ENCODE data around the gene TFDP3.

The TFDP3 gene

DNA sequence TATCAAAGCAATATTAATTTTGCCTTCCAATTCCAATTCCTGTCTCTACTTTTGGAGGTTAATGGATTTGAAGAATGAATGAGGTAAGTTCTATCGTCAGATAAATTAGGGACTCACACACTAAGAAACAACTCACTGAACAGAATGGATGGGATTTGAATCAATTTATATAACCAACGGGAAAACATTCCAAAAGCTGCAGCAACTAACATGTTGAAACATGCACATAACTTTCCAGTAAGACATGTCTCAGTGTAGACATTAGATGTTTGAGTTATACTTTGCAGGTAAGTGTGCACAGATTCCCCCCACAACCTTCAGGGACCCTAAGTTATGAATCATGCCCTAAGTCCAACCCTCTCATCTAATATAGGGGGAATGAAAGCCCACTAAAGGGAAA lies 34.3 kb downstream of the TFDP3 start:
- Histone ChIP-seq H3K36me3 (ENCODE audit: control insufficient read depth, low read length) (no peaks in the 10 kb centered on the region), H3K9me3 (ENCODE audit: control insufficient read depth, insufficient read depth, low read length) (no peaks in the 10 kb centered on the region), H3K27ac (ENCODE audit: low read depth, low read length) (no peak overlapping the region), H3K4me2 (ENCODE audit: low read length) (no peak overlapping the region), H3K79me2 (ENCODE audit: control insufficient read depth, low read length) (no peaks in the 10 kb centered on the region), H3K9me2 (replicated peaks; ENCODE audit: control insufficient read depth, low read length) (no peaks in the 10 kb centered on the region), H3K4me1 (ENCODE audit: control insufficient read depth, low read length) (no peaks in the 10 kb centered on the region), H3F3A (ENCODE audit: control insufficient read depth, insufficient read depth) (no peaks in the 10 kb centered on the region), H3K4me3 (ENCODE audit: low read length) (no peak overlapping the region), H4K20me1 (ENCODE audit: control insufficient read depth, insufficient read depth, low read depth, low read length) (no peaks in the 10 kb centered on the region), H3K27me3 (ENCODE audit: control insufficient read depth, low read length) (no peaks in the 10 kb centered on the region)
- TF ChIP-seq, protein P1, sequence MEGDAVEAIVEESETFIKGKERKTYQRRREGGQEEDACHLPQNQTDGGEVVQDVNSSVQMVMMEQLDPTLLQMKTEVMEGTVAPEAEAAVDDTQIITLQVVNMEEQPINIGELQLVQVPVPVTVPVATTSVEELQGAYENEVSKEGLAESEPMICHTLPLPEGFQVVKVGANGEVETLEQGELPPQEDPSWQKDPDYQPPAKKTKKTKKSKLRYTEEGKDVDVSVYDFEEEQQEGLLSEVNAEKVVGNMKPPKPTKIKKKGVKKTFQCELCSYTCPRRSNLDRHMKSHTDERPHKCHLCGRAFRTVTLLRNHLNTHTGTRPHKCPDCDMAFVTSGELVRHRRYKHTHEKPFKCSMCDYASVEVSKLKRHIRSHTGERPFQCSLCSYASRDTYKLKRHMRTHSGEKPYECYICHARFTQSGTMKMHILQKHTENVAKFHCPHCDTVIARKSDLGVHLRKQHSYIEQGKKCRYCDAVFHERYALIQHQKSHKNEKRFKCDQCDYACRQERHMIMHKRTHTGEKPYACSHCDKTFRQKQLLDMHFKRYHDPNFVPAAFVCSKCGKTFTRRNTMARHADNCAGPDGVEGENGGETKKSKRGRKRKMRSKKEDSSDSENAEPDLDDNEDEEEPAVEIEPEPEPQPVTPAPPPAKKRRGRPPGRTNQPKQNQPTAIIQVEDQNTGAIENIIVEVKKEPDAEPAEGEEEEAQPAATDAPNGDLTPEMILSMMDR (IDR thresholded peaks at IDR 0.05; ENCODE audit: low read depth, low read length, poor library complexity, severe bottlenecking) = no peak
- no peak for TF ChIP-seq EZH2phosphoT487 (IDR thresholded peaks at IDR 0.05; ENCODE audit: borderline replicate concordance, low read length)

DNA sequence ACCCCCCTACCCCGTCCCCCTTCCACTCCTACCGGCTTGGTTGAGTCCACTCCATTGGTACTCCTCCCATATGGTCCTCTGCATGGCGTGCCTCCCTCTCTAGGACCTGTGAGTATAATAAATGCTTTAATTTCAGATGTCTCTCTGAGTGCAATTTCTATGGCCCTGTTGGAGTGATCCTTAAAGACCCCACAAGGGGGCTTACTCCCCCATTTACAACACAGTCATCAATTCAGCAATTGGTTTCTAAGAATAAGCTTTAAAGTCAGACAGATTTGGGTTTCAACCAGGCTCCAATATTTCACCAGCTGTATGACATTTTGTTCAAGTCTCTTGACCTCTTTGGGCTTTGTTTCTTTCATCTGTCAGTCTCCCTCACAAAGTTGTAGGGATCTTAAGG lies 38.7 kb downstream of the TFDP3 start:
- H3F3A ChIP-seq (ENCODE audit: control insufficient read depth, insufficient read depth) = no peaks in the 10 kb centered on the region
- no peaks in the 10 kb centered on the region for H3K9me3 ChIP-seq (ENCODE audit: control insufficient read depth, insufficient read depth, low read length)
- no peak overlapping the region for H3K4me3 ChIP-seq (ENCODE audit: low read length)
- no peaks in the 10 kb centered on the region for H3K79me2 ChIP-seq (ENCODE audit: control insufficient read depth, low read length)
- H3K36me3 ChIP-seq (ENCODE audit: control insufficient read depth, low read length) = no peaks in the 10 kb centered on the region
- TF ChIP-seq EZH2phosphoT487 (IDR thresholded peaks at IDR 0.05; ENCODE audit: borderline replicate concordance, low read length) = no peak
- TF ChIP-seq, protein P1 (IDR thresholded peaks at IDR 0.05; ENCODE audit: low read depth, low read length, poor library complexity, severe bottlenecking) = no peak
- no peaks in the 10 kb centered on the region for H3K4me1 ChIP-seq (ENCODE audit: control insufficient read depth, low read length)
- no peaks in the 10 kb centered on the region for H3K27me3 ChIP-seq (ENCODE audit: control insufficient read depth, low read length)
- H3K27ac ChIP-seq (ENCODE audit: low read depth, low read length) = no peak overlapping the region
- H4K20me1 ChIP-seq (ENCODE audit: control insufficient read depth, insufficient read depth, low read depth, low read length) = no peaks in the 10 kb centered on the region
- no peaks in the 10 kb centered on the region for H3K9me2 ChIP-seq (replicated peaks; ENCODE audit: control insufficient read depth, low read length)
- H3K4me2 ChIP-seq (ENCODE audit: low read length) = no peak overlapping the region

DNA sequence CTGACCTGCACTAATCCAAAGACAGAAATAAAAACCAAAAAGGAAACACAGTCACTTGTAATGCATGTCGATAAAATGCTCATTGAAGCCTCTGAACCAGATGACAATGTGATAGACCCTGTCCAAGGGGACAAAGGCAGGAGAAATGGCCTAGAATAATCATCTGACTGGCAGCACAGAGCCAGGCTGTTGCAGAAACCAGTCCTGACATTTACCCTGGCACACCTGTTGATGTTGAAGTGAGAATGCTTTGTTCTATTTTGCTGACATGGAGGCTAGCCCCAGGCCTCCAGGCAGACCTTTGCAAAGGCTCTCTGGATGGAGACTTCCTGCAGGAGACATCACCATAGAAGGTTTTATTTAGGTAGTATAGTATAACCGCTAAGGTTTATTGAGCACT lies 41.0 kb downstream of the TFDP3 start:
- no peak for TF ChIP-seq EZH2phosphoT487 (IDR thresholded peaks at IDR 0.05; ENCODE audit: borderline replicate concordance, low read length)
- TF ChIP-seq, protein P1 (IDR thresholded peaks at IDR 0.05; ENCODE audit: low read depth, low read length, poor library complexity, severe bottlenecking) = no peak
- Histone ChIP-seq H3K27me3 (ENCODE audit: control insufficient read depth, low read length) (no peaks in the 10 kb centered on the region), H3K79me2 (ENCODE audit: control insufficient read depth, low read length) (no peaks in the 10 kb centered on the region), H3K4me1 (ENCODE audit: control insufficient read depth, low read length) (peaks cover 3% of the 10 kb centered on the region; the same call in 1 of the 2 replicates), H3F3A (ENCODE audit: control insufficient read depth, insufficient read depth) (no peaks in the 10 kb centered on the region), H3K4me2 (ENCODE audit: low read length) (no peak overlapping the region), H3K27ac (ENCODE audit: low read depth, low read length) (no peak overlapping the region), H3K9me2 (replicated peaks; ENCODE audit: control insufficient read depth, low read length) (no peaks in the 10 kb centered on the region), H3K36me3 (ENCODE audit: control insufficient read depth, low read length) (no peaks in the 10 kb centered on the region), H3K4me3 (ENCODE audit: low read length) (no peak overlapping the region), H4K20me1 (ENCODE audit: control insufficient read depth, insufficient read depth, low read depth, low read length) (no peaks in the 10 kb centered on the region), H3K9me3 (ENCODE audit: control insufficient read depth, insufficient read depth, low read length) (no peaks in the 10 kb centered on the region)

DNA sequence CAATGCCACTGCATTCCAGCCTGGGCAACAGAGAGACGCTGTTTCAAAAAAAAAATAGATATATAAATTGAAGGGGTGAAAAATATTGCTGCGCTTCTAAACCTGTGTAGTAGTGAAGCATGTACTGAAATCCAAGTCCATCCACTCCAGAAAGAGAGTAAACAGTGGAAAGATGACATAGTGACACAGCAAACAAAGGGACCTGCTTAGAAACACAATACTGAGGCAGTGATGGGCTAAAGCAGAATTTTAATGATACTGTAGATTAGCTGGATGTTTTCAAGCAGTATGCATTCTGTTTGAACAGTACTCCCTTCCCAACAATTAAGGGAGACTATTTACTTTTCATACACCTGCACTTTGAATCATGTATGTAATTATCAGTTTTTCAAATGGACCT lies 42.5 kb downstream of the TFDP3 start:
- no peak overlapping the region for H3K4me2 ChIP-seq (ENCODE audit: low read length)
- no peaks in the 10 kb centered on the region for H3K27me3 ChIP-seq (ENCODE audit: control insufficient read depth, low read length)
- H3K4me3 ChIP-seq (ENCODE audit: low read length) = no peak overlapping the region

More for the DNA sequence above, 42.5 kb downstream of the TFDP3 start:
- H3K36me3 ChIP-seq (ENCODE audit: control insufficient read depth, low read length) = no peaks in the 10 kb centered on the region
- H3K9me2 ChIP-seq (replicated peaks; ENCODE audit: control insufficient read depth, low read length) = no peaks in the 10 kb centered on the region
- TF ChIP-seq EZH2phosphoT487 (IDR thresholded peaks at IDR 0.05; ENCODE audit: borderline replicate concordance, low read length) = no peak
- TF ChIP-seq, protein P1 (IDR thresholded peaks at IDR 0.05; ENCODE audit: low read depth, low read length, poor library complexity, severe bottlenecking) = no peak
- no peaks in the 10 kb centered on the region for H3K9me3 ChIP-seq (ENCODE audit: control insufficient read depth, insufficient read depth, low read length)
- no peaks in the 10 kb centered on the region for H4K20me1 ChIP-seq (ENCODE audit: control insufficient read depth, insufficient read depth, low read depth, low read length)
- H3K4me1 ChIP-seq (ENCODE audit: control insufficient read depth, low read length) = peaks cover 5% of the 10 kb centered on the region; the same call in 1 of the 2 replicates
- no peaks in the 10 kb centered on the region for H3K79me2 ChIP-seq (ENCODE audit: control insufficient read depth, low read length)
- no peaks in the 10 kb centered on the region for H3F3A ChIP-seq (ENCODE audit: control insufficient read depth, insufficient read depth)
- no peak overlapping the region for H3K27ac ChIP-seq (ENCODE audit: low read depth, low read length)

All from DOHH2 (cell line).